HG03108 (cell line): ENCODE measurements around the gene CHID1.

ENCODE experiments used
- ATAC-seq: cut with Tn5 transposase; IDR thresholded peaks from one replicate; pipeline ENCODE4 v1.9.1; 2021; ENCODE audit warnings: moderate library complexity; ENCODE audit not compliant: unreplicated experiment

CHID1 gene

GRCh38 chr11:850775-851763 is 59.5 kb downstream of the CHID1 start:
- no peak for ATAC-seq

GRCh38 chr11:849951-850774 is 60.4 kb downstream of the CHID1 start:
- no peak for ATAC-seq

GRCh38 chr11:849104-849824 is 61.3 kb downstream of the CHID1 start:
- ATAC-seq = no peak

GRCh38 chr11:848380-848931 is 62.2 kb downstream of the CHID1 start:
- no peak for ATAC-seq

- ATAC-seq = no peak
Measured at GRCh38 chr11:847876-848275, 62.7 kb downstream of the CHID1 start.

GRCh38 chr11:846496-847098 is 64.0 kb downstream of the CHID1 start:
- ATAC-seq = no peak

GRCh38 chr11:845872-846495 is 64.6 kb downstream of the CHID1 start:
- ATAC-seq = no peak

GRCh38 chr11:844693-845644 is 65.6 kb downstream of the CHID1 start:
- no peak for ATAC-seq

GRCh38 chr11:843818-844692 is 66.6 kb downstream of the CHID1 start:
- no peak for ATAC-seq

- ATAC-seq = no peak
Measured at GRCh38 chr11:843086-843734, 67.4 kb downstream of the CHID1 start.

GRCh38 chr11:842370-843002 is 68.1 kb downstream of the CHID1 start, which contains the start of the genes POLR2L and TSPAN4:
TSS of gene POLR2L (minus strand) at chr11:842529. CDS start at chr11:842508, 21 bp downstream.
TSS of gene TSPAN4 (plus strand) at chr11:842852. CDS start at chr11:850305, 7,453 bp downstream.
- peak; percentile 57 for ATAC-seq

- ATAC-seq = peak; percentile 18
Measured at GRCh38 chr11:841981-842369, 68.6 kb downstream of the CHID1 start.

- no peak for ATAC-seq
Measured at GRCh38 chr11:839875-840617, 70.6 kb downstream of the CHID1 start.

GRCh38 chr11:839280-839623 is 71.4 kb downstream of the CHID1 start:
- no peak for ATAC-seq

- ATAC-seq = no peak
Measured at GRCh38 chr11:838441-839279, 72.0 kb downstream of the CHID1 start.
